Adipose tissue (tissue), 3 donors: ENCODE results near the gene TNKS2. TPM values are rescaled to one million over a fixed set of nuclear protein-coding genes. Genes with fewer than 3 reads are reported as not detected.
"Not testable (repeated sequence)": the region's sequence is repeated elsewhere in the genome, so short reads cannot be mapped to it uniquely, and the experiment has no call there.

ENCODE experiments used
- H3K27ac ChIP-seq: one replicate; pipeline ENCODE4 v1.5.1; 2013; ENCODE audit warnings: low read depth, low read length
- WGBS, 3 donors: extraction: QIAGEN DNeasy Blood & Tissue Kit; methylation state at CpG; one replicate each; pipeline ENCODE4 v1.1.7; 2013; 5-methylcytosine and 5-hydroxymethylcytosine counted together
- polyA plus RNA-seq, 3 donors: library from polyadenylated mRNA; stranded (reverse); fragments of 200-250 nt; gene quantifications; one replicate each; pipeline ENCODE4 v1.2.3, GENCODE V29; 2013
- donor health status: healthy with polysubstance abuse.
- donor health status: Bipolar disorder and iron deficiency.
- donor health status: healthy.

Gene TNKS2
- polyA plus RNA-seq, 3 donors, result 9.4 to 13.5 (median 12.9) TPM

DNA sequence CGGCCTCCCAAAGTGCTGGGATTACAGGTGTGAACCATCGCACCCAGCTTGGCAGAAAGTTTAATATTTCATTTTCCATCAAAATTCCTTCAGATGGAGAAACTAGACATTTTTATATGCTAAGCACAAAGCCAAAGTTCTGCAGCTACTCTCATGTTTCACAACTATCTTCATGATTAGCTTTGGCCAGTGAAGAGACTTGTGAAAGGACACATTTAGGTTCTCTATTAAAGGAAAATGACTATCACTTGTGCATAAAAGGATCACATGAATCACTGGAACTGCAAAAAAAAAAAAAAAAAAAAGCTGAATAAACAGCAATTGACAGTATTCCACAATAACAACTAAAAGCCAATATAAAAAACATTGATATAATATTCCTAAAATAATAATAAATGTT, 94.8 kb downstream of the TNKS2 start:
- WGBS, 3 donors, result 92 to 93% (median 93%) methylated on average over 2 of the region's 2 CpGs

DNA sequence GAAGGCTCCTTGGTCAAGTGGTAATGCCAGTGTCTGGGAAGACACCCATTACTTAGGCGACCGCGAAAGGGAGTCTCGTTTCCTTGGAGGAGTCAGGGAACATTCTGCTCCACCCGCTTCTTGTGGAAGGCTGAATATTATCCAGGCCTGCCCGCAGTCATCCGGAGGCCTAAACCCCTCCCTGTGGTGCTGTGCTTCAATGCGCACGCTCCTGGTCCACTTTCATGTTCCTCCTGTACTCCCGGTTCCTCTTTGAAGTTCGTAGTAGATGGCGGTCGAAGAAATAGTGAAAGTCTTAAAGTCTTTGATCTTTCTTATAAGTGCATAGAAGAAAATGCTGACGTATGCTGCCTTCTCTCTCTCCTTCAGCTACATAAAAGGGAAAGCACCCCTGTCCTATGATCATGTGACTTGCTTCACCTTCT, 96.0 kb downstream of the TNKS2 start:
- H3K27ac ChIP-seq, result not testable (repeated sequence)
- 84 to 91% (median 86%) methylated on average over 14 of the region's 14 CpGs for WGBS, 3 donors

More for the DNA sequence above, 94.8 kb downstream of the TNKS2 start:
- H3K27ac ChIP-seq, result no peak overlapping the region

GRCh38 chr10:91896212-91896756, 98.1 kb downstream of the TNKS2 start:
- no peak overlapping the region for H3K27ac ChIP-seq
- 90 to 94% (median 90%) methylated on average over 3 of the region's 3 CpGs for WGBS, 3 donors

GRCh38 chr10:91897421-91897820, 99.2 kb downstream of the TNKS2 start:
- WGBS, 3 donors, result 61 to 75% (median 72%) methylated on average over 8 of the region's 8 CpGs
- no peak overlapping the region for H3K27ac ChIP-seq

- 1 to 14% (median 5%) methylated on average over 2 of the region's 2 CpGs for WGBS, 3 donors
- H3K27ac ChIP-seq, result no peak overlapping the region
Observed at GRCh38 chr10:91901784-91902677, 103.8 kb downstream of the TNKS2 start.

GRCh38 chr10:91907033-91907594, 108.9 kb downstream of the TNKS2 start:
- 83 to 96% (median 84%) methylated on average over 5 of the region's 5 CpGs for WGBS, 3 donors
- no peak overlapping the region for H3K27ac ChIP-seq

- WGBS, 3 donors, result 3 to 5% (median 4%) methylated on average over 18 of the region's 18 CpGs
Observed at GRCh38 chr10:91907914-91908336, 109.7 kb downstream of the TNKS2 start.

DNA sequence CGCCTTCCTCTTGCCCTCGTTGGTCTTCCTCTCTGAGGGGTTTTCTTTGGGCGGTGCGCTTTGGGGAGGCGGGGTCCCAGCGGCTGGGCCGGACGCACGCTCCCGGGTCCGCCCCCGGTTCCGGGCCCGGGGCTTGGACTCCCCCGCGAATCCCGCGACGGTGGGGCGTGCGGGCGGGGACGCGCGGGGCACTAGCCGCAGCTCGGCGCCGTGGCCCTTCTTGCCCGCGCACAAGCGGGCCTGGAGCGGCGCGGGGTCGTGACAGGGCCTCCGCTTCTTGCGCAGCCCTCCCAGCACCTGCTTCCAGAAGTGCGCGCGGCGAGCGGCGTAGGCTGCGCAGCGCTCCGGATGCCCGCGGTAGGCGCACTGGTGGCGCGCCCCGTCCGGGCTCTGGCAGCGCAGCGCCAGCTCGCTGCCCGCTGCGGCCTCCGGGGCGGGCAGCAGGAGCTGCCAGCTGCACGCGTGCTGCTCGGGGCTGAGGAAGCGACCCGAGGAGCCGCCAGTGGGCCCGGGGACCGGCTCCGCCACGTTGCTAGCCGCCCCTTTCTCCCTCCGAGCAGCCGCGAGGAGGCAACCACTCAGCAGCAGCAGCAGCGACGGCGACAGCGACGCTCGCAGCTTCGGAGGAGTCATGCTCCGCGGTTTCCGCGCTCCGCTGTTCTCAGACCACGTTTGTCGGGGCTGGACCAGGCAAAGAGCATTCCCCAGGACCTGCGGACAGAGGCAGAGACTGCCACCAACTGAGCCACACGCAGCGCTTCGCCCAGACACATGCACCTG, 110.3 kb downstream of the TNKS2 start:
- H3K27ac ChIP-seq, result no peak overlapping the region
- WGBS, 3 donors, result 0 to 1% (median 1%) methylated on average over 74 to 93 of the region's 93 CpGs

More at GRCh38 chr10:91907914-91908336, 109.7 kb downstream of the TNKS2 start:
- H3K27ac ChIP-seq, result no peak overlapping the region

- WGBS, 3 donors, result 0% methylated on average over 19 of the region's 19 CpGs
Observed at GRCh38 chr10:91909117-91909677, 111.0 kb downstream of the TNKS2 start, which contains the start of gene FGFBP3. Gene FGFBP3 (minus strand): TSS chr10:91909486. CDS start chr10:91908969, 517 bp downstream.

GRCh38 chr10:91910467-91910866, 112.2 kb downstream of the TNKS2 start:
- WGBS, 3 donors, result 79 to 97% (median 86%) methylated on average over 4 of the region's 4 CpGs

More at GRCh38 chr10:91909117-91909677, 111.0 kb downstream of the TNKS2 start, which contains the start of gene FGFBP3:
- H3K27ac ChIP-seq, result no peak within 1 kb of the TSS

More at GRCh38 chr10:91910467-91910866, 112.2 kb downstream of the TNKS2 start:
- no peak overlapping the region for H3K27ac ChIP-seq

Other genes starting within 250 kb of the TNKS2 start
- gene PPP1R3C, start 165.4 kb upstream of the TNKS2 start, polyA plus RNA-seq, result 1 to 10 TPM; 2.9 to 9.7 (median 9.6) TPM
- 1 to 10 TPM in 1 of 3 donors, under 1 TPM in 2; 0.82 to 1.0 (median 0.83) TPM for gene FGFBP3, start 111.1 kb downstream of the TNKS2 start, polyA plus RNA-seq
- 10 to 100 TPM in 1 of 3 donors, 1 to 10 TPM in 2; 5.6 to 13.5 (median 5.8) TPM for gene BTAF1, start 125.3 kb downstream of the TNKS2 start, polyA plus RNA-seq